H1 (cell line): Measurements from ENCODE around the gene MYH9.

Experiments used
- CTCF ChIP-seq, 3 experiments: IDR thresholded peaks; 1 replicate in 2 of 3; 2 replicates in 1 of 3; pipeline versions ENCODE4 v1.5.1 to v1.6.1; 2011; ENCODE audit warnings: low read length in 3 of 3, mild to moderate bottlenecking in 3 of 3, inconsistent platforms in 2 of 3, low read depth in 1 of 3, moderate library complexity in 1 of 3; ENCODE audit not compliant: insufficient read depth in 1 of 3; ENCODE audit errors: control extremely low read depth in 1 of 3
- EGR1 ChIP-seq: IDR thresholded peaks from 2 replicates; pipeline ENCODE4 v1.6.1; 2011; ENCODE audit warnings: low read depth, low read length, borderline replicate concordance
- EZH2 ChIP-seq: fragments of 200-600 bp; sonication (generic); IDR thresholded peaks from 2 replicates; pipeline ENCODE4 v1.7.1; 2012; ENCODE audit warnings: low read depth, mild to moderate bottlenecking, moderate library complexity, low read length, inconsistent platforms; ENCODE audit not compliant: severe bottlenecking
- KDM1A ChIP-seq: fragments of 200-600, 300-600 bp; sonication (generic); IDR thresholded peaks from 2 replicates; pipeline ENCODE4 v1.7.1; 2016; ENCODE audit warnings: mild to moderate bottlenecking, low read length, borderline replicate concordance
- NRF1 ChIP-seq: IDR thresholded peaks from 2 replicates; pipeline ENCODE4 v1.6.1; 2011; ENCODE audit warnings: mild to moderate bottlenecking, low read depth, low read length, improper control_type of control experiment
- POLR2A ChIP-seq, 2 experiments: IDR thresholded peaks; 1 replicate in 1 of 2; 2 replicates in 1 of 2; pipeline ENCODE4 v1.6.1; 2011; ENCODE audit warnings: low read depth in 2 of 2, low read length in 2 of 2, mild to moderate bottlenecking in 2 of 2; ENCODE audit errors: control extremely low read depth in 1 of 2
- RAD21 ChIP-seq, 2 experiments: IDR thresholded peaks in 1 of 2; conservative IDR thresholded peaks in 1 of 2; 2 replicates each; pipeline ENCODE4 v1.6.1; 2011; ENCODE audit warnings: low read depth in 2 of 2, low read length in 2 of 2, improper control_type of control experiment in 1 of 2, inconsistent platforms in 1 of 2, mild to moderate bottlenecking in 1 of 2, moderate library complexity in 1 of 2
- RNF2 ChIP-seq: fragments of 200-900, 300-1000 bp; sonication (generic); IDR thresholded peaks from 2 replicates; pipeline ENCODE4 v1.7.1; 2016; ENCODE audit warnings: borderline replicate concordance, low read depth, mild to moderate bottlenecking, antibody characterized with exemption, low read length; ENCODE audit not compliant: poor library complexity, severe bottlenecking; ENCODE audit errors: missing control alignments
- SUZ12 ChIP-seq: fragments of 200-600 bp; sonication (generic); IDR thresholded peaks from 2 replicates; pipeline ENCODE4 v1.6.1; 2012; ENCODE audit warnings: mild to moderate bottlenecking, inconsistent platforms, low read length, moderate library complexity, mixed read lengths
- TAF7 ChIP-seq: optimal IDR thresholded peaks from 2 replicates; pipeline ENCODE3; 2011; ENCODE audit warnings: low read depth, mild to moderate bottlenecking, inconsistent platforms, low read length, moderate library complexity, borderline replicate concordance
- TCF12 ChIP-seq: IDR thresholded peaks from 2 replicates; pipeline ENCODE4 v1.6.1; 2011; ENCODE audit warnings: low read depth, mild to moderate bottlenecking, low read length
- ZNF274 ChIP-seq: IDR thresholded peaks from 2 replicates; pipeline ENCODE4 v1.7.0; 2012; ENCODE audit warnings: low read length, borderline replicate concordance; ENCODE audit errors: extremely low read depth

- TF ChIP-seq EGR1 = no peak
- no peak for TF ChIP-seq TAF7
- no peak for TF ChIP-seq EZH2
- TF ChIP-seq SUZ12 = no peak
- TF ChIP-seq TCF12 = no peak
- TF ChIP-seq POLR2A (IDR thresholded peaks at IDR 0.05; ENCODE audit: control extremely low read depth in 1 of 2, low read depth in 2 of 2, low read length in 2 of 2) = no peak
- TF ChIP-seq NRF1 = no peak
- TF ChIP-seq KDM1A = no peak
- no peak for TF ChIP-seq CTCF (IDR thresholded peaks at IDR 0.05; ENCODE audit: control extremely low read depth in 1 of 3, insufficient read depth in 1 of 3, low read depth in 1 of 3, low read length in 3 of 3)
- no peak for TF ChIP-seq ZNF274
- no peak for TF ChIP-seq RAD21 (IDR thresholded peaks at IDR 0.05 in 1 of 2, conservative IDR thresholded peaks at IDR 0.05 in 1 of 2; ENCODE audit: low read depth in 2 of 2, low read length in 2 of 2)
- TF ChIP-seq RNF2 = no peak
Measured at GRCh38 chr22:36292823-36293530, 94.8 kb downstream of the MYH9 start.
